CMK (cell line): ENCODE measurements around the gene PXDC1.
"Not testable (repeated sequence)": the region's sequence is repeated elsewhere in the genome, so short reads cannot be mapped to it uniquely, and the experiment has no call there.

Source experiments
- DNase-seq: peaks from one replicate; pipeline ENCODE4 v3.0.0-alpha.2; 2010; ENCODE audit warnings: low read depth

PXDC1 gene

DNA sequence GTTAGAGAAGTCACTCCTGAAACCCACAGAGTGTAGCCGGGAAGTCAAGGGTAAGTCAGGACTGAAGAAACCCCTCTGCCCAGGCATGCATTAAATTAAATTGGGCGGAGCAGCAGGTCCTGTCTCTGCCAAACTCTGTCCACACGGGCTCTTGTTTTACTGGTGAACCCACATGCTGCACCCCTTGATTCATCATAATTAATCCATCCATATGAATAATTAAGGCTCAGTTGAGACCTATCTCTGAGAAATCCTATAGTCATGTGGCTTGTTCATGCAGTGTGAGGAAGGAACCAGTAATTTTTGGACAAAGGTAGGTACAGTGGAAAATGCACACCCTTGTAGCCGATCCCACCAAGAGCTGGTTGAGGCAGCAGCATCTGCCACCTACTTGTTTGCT lies 43.0 kb downstream of the PXDC1 start:
- no peak for DNase-seq

- no peak for DNase-seq
Observed at GRCh38 chr6:3707751-3708412, 43.6 kb downstream of the PXDC1 start.

DNA sequence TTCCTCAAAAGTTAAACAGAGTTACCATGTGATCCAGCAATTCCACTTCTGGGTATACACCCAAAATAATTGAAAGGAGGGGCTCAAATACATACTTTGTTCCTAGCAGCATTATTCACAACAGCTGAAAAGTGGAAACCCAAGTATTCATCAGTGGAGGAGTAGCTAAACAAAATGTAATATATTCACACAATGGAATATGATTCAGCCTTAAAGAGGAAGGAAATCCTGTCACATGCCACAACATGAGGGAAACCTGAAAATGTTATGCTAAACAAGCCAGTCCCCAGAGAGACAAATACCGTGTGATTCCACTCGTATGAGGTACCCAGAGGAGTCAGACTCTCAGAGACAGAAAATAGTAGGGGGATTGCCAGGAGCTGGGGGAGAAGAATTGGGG lies 44.5 kb downstream of the PXDC1 start:
- DNase-seq = no peak

DNA sequence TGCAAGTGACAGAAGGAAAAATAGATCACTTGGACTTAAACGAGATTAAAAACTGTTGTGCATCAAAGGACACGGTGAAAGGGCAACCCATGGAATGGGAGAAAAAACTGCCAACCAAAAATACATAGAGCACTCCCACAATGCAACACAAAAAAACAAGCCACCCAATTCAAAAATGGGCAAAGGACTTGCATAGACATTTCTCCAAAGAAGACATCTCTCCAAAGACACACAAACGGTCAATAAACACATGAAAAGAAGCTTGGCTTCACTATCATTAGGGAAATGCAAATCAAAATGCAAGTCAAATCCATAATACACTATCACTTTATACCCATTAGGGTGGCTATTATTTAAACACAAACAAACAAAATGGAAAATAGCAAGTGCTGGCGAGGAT lies 45.0 kb downstream of the PXDC1 start:
- DNase-seq = no peak

DNA sequence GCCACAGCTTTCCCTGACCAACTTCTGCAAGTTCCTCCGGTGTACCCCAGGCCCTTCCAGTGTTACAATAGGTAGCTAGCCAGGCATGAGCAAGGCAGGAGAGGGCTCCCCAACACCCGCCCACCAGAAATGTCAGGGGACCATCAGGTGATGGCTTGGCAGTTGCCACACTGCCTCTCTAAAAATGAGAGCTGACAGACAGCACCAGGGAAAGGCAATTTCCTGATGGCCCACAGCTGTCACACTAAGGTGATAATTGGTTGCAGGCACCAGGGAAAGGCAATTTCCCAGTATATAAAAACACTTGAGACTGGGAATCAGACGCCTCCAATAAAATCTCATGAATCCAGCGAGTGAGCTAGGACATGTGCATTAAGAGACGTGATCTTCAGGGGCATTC lies 49.9 kb downstream of the PXDC1 start:
- no peak for DNase-seq

- DNase-seq = no peak
Observed at GRCh38 chr6:3699231-3699630, 52.3 kb downstream of the PXDC1 start.

- no peak for DNase-seq
Observed at GRCh38 chr6:3698021-3698420, 53.5 kb downstream of the PXDC1 start.

- DNase-seq = no peak
Observed at GRCh38 chr6:3697609-3698008, 53.9 kb downstream of the PXDC1 start.

GRCh38 chr6:3696525-3697088 lies 54.9 kb downstream of the PXDC1 start:
- DNase-seq = no peak

GRCh38 chr6:3695065-3695817 lies 56.3 kb downstream of the PXDC1 start:
- no peak for DNase-seq

DNA sequence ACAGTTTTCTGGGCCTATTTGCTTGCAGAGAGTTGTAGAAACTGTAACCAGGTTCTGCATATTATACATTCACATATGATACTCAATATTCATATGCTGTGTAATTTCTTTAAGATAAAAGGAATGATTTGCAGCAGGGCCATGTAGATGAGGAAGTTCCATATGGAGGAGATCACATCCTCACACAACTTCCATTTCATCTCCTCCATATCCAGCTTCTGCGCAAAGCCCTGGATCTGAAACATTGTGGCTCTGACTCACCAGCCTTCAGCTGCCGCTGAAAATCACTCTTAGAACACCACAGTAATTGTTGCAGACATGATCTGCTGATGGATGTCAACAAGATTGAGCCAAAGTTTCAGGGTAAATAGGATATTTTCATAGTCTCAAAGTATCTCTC lies 57.7 kb downstream of the PXDC1 start:
- no peak for DNase-seq

- no peak for DNase-seq
Observed at GRCh38 chr6:3690506-3690905, 61.0 kb downstream of the PXDC1 start.

DNA sequence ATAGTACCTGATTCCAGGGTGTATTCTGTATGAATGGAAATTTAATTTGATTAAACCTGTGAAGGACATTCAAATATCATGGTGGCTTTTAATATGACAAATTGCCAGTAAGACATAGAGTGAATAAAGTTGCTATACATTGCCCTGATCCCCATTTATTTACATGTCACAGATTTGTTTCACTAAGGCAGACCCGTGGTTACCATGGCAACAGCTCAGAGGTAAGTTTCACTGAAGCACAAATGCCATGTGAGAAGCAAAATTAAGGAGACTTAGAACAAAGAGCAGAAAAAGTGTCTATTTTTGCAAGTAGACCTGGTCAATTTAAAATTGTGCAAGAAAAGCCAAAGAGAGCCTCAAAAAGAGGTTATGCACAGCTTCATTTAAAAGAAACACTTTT lies 63.7 kb downstream of the PXDC1 start:
- no peak for DNase-seq

DNA sequence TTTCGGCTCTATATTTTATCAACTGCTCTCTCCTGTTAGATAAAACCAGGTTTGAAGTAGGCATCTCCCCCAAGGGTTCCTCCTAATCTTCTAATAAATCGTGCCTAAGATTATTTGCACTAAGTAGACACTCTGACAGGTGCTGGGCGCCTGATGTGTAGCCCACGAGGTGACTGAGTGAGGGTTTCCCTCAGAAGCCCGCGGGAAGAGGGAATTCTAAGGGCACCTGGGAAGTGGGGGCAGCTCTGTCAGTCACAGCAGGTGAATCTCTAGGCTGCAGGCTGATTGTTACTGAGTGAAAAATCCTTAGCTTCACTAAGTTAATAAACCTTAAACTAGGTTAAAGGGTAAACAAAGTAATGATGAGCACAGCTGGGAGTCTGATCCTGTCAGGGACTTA lies 68.2 kb downstream of the PXDC1 start:
- no peak for DNase-seq

GRCh38 chr6:3678946-3679345 lies 72.6 kb downstream of the PXDC1 start:
- no peak for DNase-seq

GRCh38 chr6:3677751-3678150 lies 73.8 kb downstream of the PXDC1 start:
- not testable (repeated sequence) for DNase-seq

DNA sequence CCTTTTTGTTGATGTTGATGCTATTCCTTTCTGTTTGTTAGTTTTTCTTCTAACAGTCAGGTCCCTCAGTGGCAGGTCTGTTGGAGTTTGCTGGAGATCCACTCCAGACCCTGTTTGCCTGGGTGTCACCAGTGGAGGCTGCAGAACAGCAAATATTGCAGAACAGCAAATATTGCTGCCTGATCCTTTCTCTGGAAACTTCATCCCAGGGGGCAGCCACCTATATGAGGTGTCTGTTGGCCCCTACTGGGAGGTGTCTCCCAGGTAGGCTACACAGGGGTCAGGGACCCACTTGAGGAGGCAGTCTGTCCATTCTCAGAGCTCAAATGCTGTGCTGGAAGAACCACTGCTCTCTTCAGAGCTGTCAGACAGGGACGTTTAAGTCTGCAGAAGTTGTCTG lies 74.2 kb downstream of the PXDC1 start:
- DNase-seq = not testable (repeated sequence)
